ENCODE results near the gene AKAP8.
A peak's percentile ranks its signal among the peaks of the same experiment; 100 is the strongest.
"Not testable (repeated sequence)": the region's sequence is repeated elsewhere in the genome, so short reads cannot be mapped to it uniquely, and the experiment has no call there.

AKAP8 gene

GRCh38 chr19:15379083-15379998 is at the start of gene AKAP8:
AKAP8 (minus strand) TSS chr19:15379787; CDS start chr19:15379731, 56 bp downstream.
- DNase-seq, result peak; percentile 85

GRCh38 chr19:15427991-15428471 is 48.4 kb upstream of the AKAP8 start:
- no peak for DNase-seq

- DNase-seq, result no peak
Measured at GRCh38 chr19:15427350-15427700, 47.7 kb upstream of the AKAP8 start.

- no peak for DNase-seq
Measured at GRCh38 chr19:15426485-15427349, 47.1 kb upstream of the AKAP8 start.

GRCh38 chr19:15425321-15425950 is 45.8 kb upstream of the AKAP8 start:
- no peak for DNase-seq

GRCh38 chr19:15424692-15425272 is 45.2 kb upstream of the AKAP8 start:
- no peak for DNase-seq

- no peak for DNase-seq
Measured at GRCh38 chr19:15424121-15424520, 44.5 kb upstream of the AKAP8 start.

- no peak for DNase-seq
Measured at GRCh38 chr19:15423130-15423529, 43.5 kb upstream of the AKAP8 start.

GRCh38 chr19:15422296-15423075 is 42.9 kb upstream of the AKAP8 start:
- no peak for DNase-seq

GRCh38 chr19:15421721-15422260 is 42.2 kb upstream of the AKAP8 start:
- DNase-seq, result no peak

- DNase-seq, result no peak
Measured at GRCh38 chr19:15421136-15421695, 41.6 kb upstream of the AKAP8 start.

- no peak for DNase-seq
Measured at GRCh38 chr19:15419413-15420025, 39.9 kb upstream of the AKAP8 start.

GRCh38 chr19:15418579-15419412 is 39.2 kb upstream of the AKAP8 start, which contains the start of gene AKAP8L:
AKAP8L (minus strand) TSS chr19:15418988; CDS start chr19:15418923, 65 bp downstream.
- DNase-seq, result peak; percentile 98

GRCh38 chr19:15418231-15418578 is 38.6 kb upstream of the AKAP8 start:
- DNase-seq, result no peak

- no peak for DNase-seq
Measured at GRCh38 chr19:15417699-15418098, 38.1 kb upstream of the AKAP8 start.

GRCh38 chr19:15412832-15413231 is 33.2 kb upstream of the AKAP8 start:
- no peak for DNase-seq

GRCh38 chr19:15411351-15411750 is 31.8 kb upstream of the AKAP8 start:
- not testable (repeated sequence) for DNase-seq

GRCh38 chr19:15404780-15405211 is 25.2 kb upstream of the AKAP8 start:
- DNase-seq, result no peak

GRCh38 chr19:15404097-15404779 is 24.7 kb upstream of the AKAP8 start:
- DNase-seq, result no peak
